ENCODE results near the gene TNFSF9. TPM values are rescaled to one million over a fixed set of nuclear protein-coding genes. Genes with fewer than 3 reads are reported as not detected.

Gene TNFSF9
- 1 to 10 TPM; 1.5 to 1.8 TPM for total RNA-seq
- 0.78 TPM for polyA plus RNA-seq (2013, experiment 1 of 2)
- polyA plus RNA-seq (2013, experiment 2 of 2), result 1.2 TPM
- total RNA-seq, result 0 to 17.9 (median 1.6) reads per million in 172 experiments

GRCh38 chr19:6530386-6531162 lies at the start of gene TNFSF9:
Gene TNFSF9, plus strand, starts transcription at chr19:6531026. Its CDS starts 11 bp downstream, at chr19:6531037.
- peak within 1 kb of the TSS; percentile 17 for H3K27ac Mint-ChIP-seq
- Histone ChIP-seq H3K27me3 (ENCODE audit: control insufficient read depth in 1 of 2, insufficient read depth in 2 of 2, low read length in 2 of 2) (peaks cover 15 to 23% of the 10 kb centered on the region in 2 experiments), H3K4me3 (ENCODE audit: low read length) (peak within 1 kb of the TSS; percentile 55), H3K36me3 (ENCODE audit: insufficient read depth, low read length) (no peaks in the 10 kb centered on the region), H3K9me3 (ENCODE audit: control insufficient read depth in 1 of 2, insufficient read depth in 1 of 2, low read length in 2 of 2) (no peaks in the 10 kb centered on the region), H3K27ac (ENCODE audit: low read depth in 1 of 2, low read length in 2 of 2) (no peak within 1 kb of the TSS), H3K4me1 (ENCODE audit: insufficient read depth, low read length) (peaks cover 33% of the 10 kb centered on the region)
- peak within 1 kb of the TSS; percentile 82 for H3K4me3 Mint-ChIP-seq
- DNase-seq (peak; percentile 60 to 89 (median 73)), ATAC-seq (ENCODE audit: poor library complexity) (peak; percentile 78)
- intact Hi-C loops (cut with DNase I, micrococcal nuclease), result no loop called here
- ChIA-PET CTCF (interaction anchor here (1.0 to 1.3 kb wide), 2 partner anchors 13 to 333 kb away, joined by 3 to 9 read pairs; no protein-coding TSS in a partner anchor), POLR2A (interaction anchor here (0.6 to 1.1 kb wide), 3 partner anchors 14 to 242 kb away, joined by 3 to 4 read pairs (median 3); partner anchors contain the start of gene VAV1)
- TF ChIP-seq CTCF (IDR thresholded peaks at IDR 0.05), result no peak
- H3K9me3 Mint-ChIP-seq, result no peaks in the 10 kb centered on the region
- peaks cover 47% of the 10 kb centered on the region for H3K27me3 Mint-ChIP-seq
- no peaks in the 10 kb centered on the region for H3K36me3 Mint-ChIP-seq (ENCODE audit: low read depth)
- peaks cover 36% of the 10 kb centered on the region for H3K4me1 Mint-ChIP-seq (ENCODE audit: low read depth)

GRCh38 chr19:6481541-6482342 lies 49.1 kb upstream of the TNFSF9 start, which contains the start of gene DENND1C:
Gene DENND1C, minus strand, starts transcription at chr19:6481787. Its CDS starts 92 bp downstream, at chr19:6481695.
- H3K27me3 Mint-ChIP-seq, result no peaks in the 10 kb centered on the region
- no peaks in the 10 kb centered on the region for H3K9me3 Mint-ChIP-seq
- no peak for TF ChIP-seq CTCF (IDR thresholded peaks at IDR 0.05)
- ChIA-PET POLR2A (interaction anchor here (0.8 to 2.0 kb wide), 19 partner anchors 10 to 1148 kb away, joined by 3 to 22 read pairs (median 5); partner anchors contain the start of genes ALKBH7, CLPP, CRB3 and KHSRP), CTCF (interaction anchor here (0.8 to 2.3 kb wide), 3 partner anchors 23 to 382 kb away, joined by 3 to 5 read pairs (median 4); no protein-coding TSS in a partner anchor)
- H3K27ac Mint-ChIP-seq, result peak within 1 kb of the TSS; percentile 98
- H3K4me1 ChIP-seq (ENCODE audit: insufficient read depth, low read length), result peaks cover 45% of the 10 kb centered on the region
- peaks cover 21% of the 10 kb centered on the region for H3K36me3 Mint-ChIP-seq (ENCODE audit: low read depth)
- intact Hi-C loops (cut with DNase I, micrococcal nuclease), result loop anchor here (1.0 to 2.0 kb wide), 2 partner anchors 21 kb away; no protein-coding TSS in a partner anchor
- peak within 1 kb of the TSS; percentile 90 for H3K4me3 ChIP-seq (ENCODE audit: low read length)
- H3K9me3 ChIP-seq (ENCODE audit: control insufficient read depth in 1 of 2, insufficient read depth in 1 of 2, low read length in 2 of 2), result peaks cover 0 to 3% of the 10 kb centered on the region in 2 experiments
- DNase-seq (peak; percentile 49 to 86 (median 66)), ATAC-seq (ENCODE audit: poor library complexity) (peak; percentile 89)
- peaks cover 46% of the 10 kb centered on the region for H3K4me1 Mint-ChIP-seq (ENCODE audit: low read depth)
- H3K36me3 ChIP-seq (ENCODE audit: insufficient read depth, low read length), result peaks cover 23% of the 10 kb centered on the region
- H3K4me3 Mint-ChIP-seq, result peak within 1 kb of the TSS; percentile 89
- H3K27me3 ChIP-seq (ENCODE audit: control insufficient read depth in 1 of 2, insufficient read depth in 2 of 2, low read length in 2 of 2), result no peaks in the 10 kb centered on the region
- peak within 1 kb of the TSS; percentile 87 to 93 for H3K27ac ChIP-seq (ENCODE audit: low read depth in 1 of 2, low read length in 2 of 2)

- H3K27me3 Mint-ChIP-seq, result no peaks in the 10 kb centered on the region
- peak overlapping the region; percentile 89 for H3K4me3 Mint-ChIP-seq
- peak overlapping the region; percentile 90 for H3K4me3 ChIP-seq (ENCODE audit: low read length)
- H3K9me3 Mint-ChIP-seq, result no peaks in the 10 kb centered on the region
- peaks cover 21% of the 10 kb centered on the region for H3K36me3 Mint-ChIP-seq (ENCODE audit: low read depth)
- peaks cover 46% of the 10 kb centered on the region for H3K4me1 Mint-ChIP-seq (ENCODE audit: low read depth)
- ATAC-seq (ENCODE audit: poor library complexity), result peak; percentile 24
- no peaks in the 10 kb centered on the region for H3K27me3 ChIP-seq (ENCODE audit: control insufficient read depth in 1 of 2, insufficient read depth in 2 of 2, low read length in 2 of 2)
- peaks cover 18% of the 10 kb centered on the region for H3K36me3 ChIP-seq (ENCODE audit: insufficient read depth, low read length)
- ChIA-PET CTCF (interaction anchor here (0.8 to 2.3 kb wide), 2 partner anchors 23 to 35 kb away, joined by 4 to 5 read pairs; no protein-coding TSS in a partner anchor), POLR2A (interaction anchor here (1.1 to 2.0 kb wide), 8 partner anchors 13 to 1147 kb away, joined by 3 to 10 read pairs (median 4); partner anchors contain the start of genes CRB3, KHSRP, PET100 and XAB2)
- no peak for TF ChIP-seq CTCF (IDR thresholded peaks at IDR 0.05)
- H3K4me1 ChIP-seq (ENCODE audit: insufficient read depth, low read length), result peaks cover 42% of the 10 kb centered on the region
- peak in 1 of 14 experiments; percentile 28 for DNase-seq
- no peaks in the 10 kb centered on the region for H3K9me3 ChIP-seq (ENCODE audit: control insufficient read depth in 1 of 2, insufficient read depth in 1 of 2, low read length in 2 of 2)
- peak overlapping the region; percentile 98 for H3K27ac Mint-ChIP-seq
- intact Hi-C loops (cut with DNase I, micrococcal nuclease), result no loop called here
- peak overlapping the region; percentile 87 to 93 for H3K27ac ChIP-seq (ENCODE audit: low read depth in 1 of 2, low read length in 2 of 2)
These were observed 48.5 kb upstream of the TNFSF9 start for GRCh38 chr19:6482343-6482686.
